ENCODE data around the gene FUT1. TPM values are rescaled to one million over a fixed set of nuclear protein-coding genes. Genes with fewer than 3 reads are reported as not detected.

FUT1 gene
- total RNA-seq, 1 experiment from 2014 or later = 11.5 TPM

DNA sequence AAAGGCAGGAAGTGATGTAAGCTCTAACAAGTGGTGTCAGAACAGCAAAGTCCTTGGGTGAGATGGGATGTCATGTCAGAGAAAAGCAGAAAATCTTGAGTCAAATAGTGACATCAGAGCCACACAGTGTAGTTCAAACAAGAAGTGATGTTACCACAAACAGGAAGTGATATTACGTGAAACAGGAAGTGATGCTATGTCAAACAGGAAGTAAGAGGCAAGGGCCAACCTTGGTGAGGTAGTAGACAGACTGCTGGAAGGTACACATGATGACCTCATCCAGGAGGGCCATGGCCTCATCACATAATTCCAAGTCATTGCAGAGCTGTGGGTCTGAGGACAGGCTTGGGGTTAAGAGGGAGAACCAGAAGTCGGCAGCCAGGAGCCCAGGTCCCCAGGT is 25.9 kb downstream of the FUT1 start:
- Mint-ChIP-seq H3K9me3 (peaks cover 6% of the 10 kb centered on the region), H3K27me3 (ENCODE audit: low read depth) (peaks cover 31% of the 10 kb centered on the region), H3K27ac (no peak overlapping the region), H3K4me1 (peaks cover 3% of the 10 kb centered on the region), H3K4me3 (no peak overlapping the region), H3K36me3 (peaks cover 6% of the 10 kb centered on the region)
- TF ChIP-seq ZNF219 (CRISPR knock-in tag; IDR thresholded peaks at IDR 0.05; ENCODE audit: borderline replicate concordance) = no peak
- no peak for TF ChIP-seq NR1H2 (CRISPR knock-in tag; IDR thresholded peaks at IDR 0.05)
- TF ChIP-seq PRRX2 (CRISPR knock-in tag; IDR thresholded peaks at IDR 0.05) = no peak
- TF ChIP-seq, protein P1, sequence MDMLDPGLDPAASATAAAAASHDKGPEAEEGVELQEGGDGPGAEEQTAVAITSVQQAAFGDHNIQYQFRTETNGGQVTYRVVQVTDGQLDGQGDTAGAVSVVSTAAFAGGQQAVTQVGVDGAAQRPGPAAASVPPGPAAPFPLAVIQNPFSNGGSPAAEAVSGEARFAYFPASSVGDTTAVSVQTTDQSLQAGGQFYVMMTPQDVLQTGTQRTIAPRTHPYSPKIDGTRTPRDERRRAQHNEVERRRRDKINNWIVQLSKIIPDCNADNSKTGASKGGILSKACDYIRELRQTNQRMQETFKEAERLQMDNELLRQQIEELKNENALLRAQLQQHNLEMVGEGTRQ (CRISPR knock-in tag; IDR thresholded peaks at IDR 0.05) = no peak
- TF ChIP-seq NFE2L1 (CRISPR knock-in tag; IDR thresholded peaks at IDR 0.05) = no peak
- no peak for TF ChIP-seq MLX (CRISPR knock-in tag; IDR thresholded peaks at IDR 0.05)
- TF ChIP-seq CTCF (IDR thresholded peaks at IDR 0.05) = no peak
- TF ChIP-seq ATF1 (CRISPR knock-in tag; IDR thresholded peaks at IDR 0.05) = no peak
- no peak for TF ChIP-seq JUN (CRISPR knock-in tag; IDR thresholded peaks at IDR 0.05)
- TF ChIP-seq ESRRA (CRISPR knock-in tag; IDR thresholded peaks at IDR 0.05; ENCODE audit: borderline replicate concordance) = no peak
- no peak for TF ChIP-seq SP1 (CRISPR knock-in tag; conservative IDR thresholded peaks at IDR 0.05)
- TF ChIP-seq ZNF416 (CRISPR knock-in tag; IDR thresholded peaks at IDR 0.05) = no peak
- no peak for TF ChIP-seq ZNF263 (CRISPR knock-in tag; IDR thresholded peaks at IDR 0.05; ENCODE audit: low read depth)
- CTCF ChIA-PET = interaction anchor here (1.1 to 2.7 kb wide), 3 partner anchors 9 to 81 kb away, joined by 3 to 22 read pairs (median 8); partner anchors contain the start of gene CA11
- POLR2A ChIA-PET = no interaction called here
- DNase-seq (ENCODE audit: low spot score) (no peak), ATAC-seq (no peak)

- TF ChIP-seq, protein P2, sequence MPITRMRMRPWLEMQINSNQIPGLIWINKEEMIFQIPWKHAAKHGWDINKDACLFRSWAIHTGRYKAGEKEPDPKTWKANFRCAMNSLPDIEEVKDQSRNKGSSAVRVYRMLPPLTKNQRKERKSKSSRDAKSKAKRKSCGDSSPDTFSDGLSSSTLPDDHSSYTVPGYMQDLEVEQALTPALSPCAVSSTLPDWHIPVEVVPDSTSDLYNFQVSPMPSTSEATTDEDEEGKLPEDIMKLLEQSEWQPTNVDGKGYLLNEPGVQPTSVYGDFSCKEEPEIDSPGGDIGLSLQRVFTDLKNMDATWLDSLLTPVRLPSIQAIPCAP (CRISPR knock-in tag; IDR thresholded peaks at IDR 0.05) = no peak
- TF ChIP-seq, protein P3, sequence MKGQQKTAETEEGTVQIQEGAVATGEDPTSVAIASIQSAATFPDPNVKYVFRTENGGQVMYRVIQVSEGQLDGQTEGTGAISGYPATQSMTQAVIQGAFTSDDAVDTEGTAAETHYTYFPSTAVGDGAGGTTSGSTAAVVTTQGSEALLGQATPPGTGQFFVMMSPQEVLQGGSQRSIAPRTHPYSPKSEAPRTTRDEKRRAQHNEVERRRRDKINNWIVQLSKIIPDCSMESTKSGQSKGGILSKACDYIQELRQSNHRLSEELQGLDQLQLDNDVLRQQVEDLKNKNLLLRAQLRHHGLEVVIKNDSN (CRISPR knock-in tag; IDR thresholded peaks at IDR 0.05) = no peak
- no peak for TF ChIP-seq SP1 (CRISPR knock-in tag; conservative IDR thresholded peaks at IDR 0.05)
- TF ChIP-seq ERG (CRISPR knock-in tag; IDR thresholded peaks at IDR 0.05) = no peak
- TF ChIP-seq CTCF (IDR thresholded peaks at IDR 0.05) = no peak
- Mint-ChIP-seq H3K4me3 (no peak overlapping the region), H3K27ac (peak overlapping the region; percentile 78), H3K4me1 (peaks cover 8% of the 10 kb centered on the region), H3K36me3 (peaks cover 6% of the 10 kb centered on the region), H3K9me3 (peaks cover 6% of the 10 kb centered on the region), H3K27me3 (ENCODE audit: low read depth) (peaks cover 18% of the 10 kb centered on the region)
- ChIA-PET CTCF (interaction anchor here (0.7 to 2.7 kb wide), 10 partner anchors 10 to 421 kb away, joined by 3 to 31 read pairs (median 4); partner anchors contain the start of genes CA11 and CGB7), POLR2A (interaction anchor here (0.6 to 1.7 kb wide), 3 partner anchors 9 to 80 kb away, joined by 3 to 6 read pairs (median 3); partner anchors contain the start of genes CA11 and IZUMO1)
- DNase-seq (ENCODE audit: low spot score) = no peak
- ATAC-seq = peak; percentile 46
Measured at GRCh38 chr19:48724796-48725753, 27.4 kb downstream of the FUT1 start.
